Breast epithelium (tissue), 4 donors: ENCODE measurements around the gene AP5Z1. TPM values are rescaled to one million over a fixed set of nuclear protein-coding genes. Genes with fewer than 3 reads are reported as not detected.

ENCODE experiments used
- DNase-seq, 2 donors: peaks; one replicate each; pipeline ENCODE4 v3.0.0-alpha.2; 2019; ENCODE audit warnings: low spot score in 2 of 2
- H3K27ac ChIP-seq, 2 donors: fragments of 200-600 bp; sonication (generic) in 1 of 2; one replicate each; pipeline ENCODE4 v1.5.1; 2016 to 2019; ENCODE audit warnings: mild to moderate bottlenecking in 1 of 2
- H3K27me3 ChIP-seq, 2 donors: fragments of 200-600 bp; sonication (generic) in 1 of 2; one replicate each; pipeline versions ENCODE4 v1.5.1 to v1.6.0; 2017 to 2019; ENCODE audit warnings: control low read depth in 1 of 2, mild to moderate bottlenecking in 1 of 2
- H3K36me3 ChIP-seq: fragments of 200-600 bp; one replicate; pipeline ENCODE4 v1.5.1; 2019
- H3K4me1 ChIP-seq, 2 donors: fragments of 200-600 bp; sonication (generic); one replicate each; pipeline ENCODE4 v1.5.1; 2016 to 2019; ENCODE audit warnings: control low read depth in 1 of 2
- H3K4me3 ChIP-seq, 3 donors: fragments of 200-600 bp; sonication (generic); 1 replicate in 2 of 3; 2 replicates in 1 of 3; pipeline ENCODE4 v1.5.1; 2016 to 2019; ENCODE audit warnings: mild to moderate bottlenecking in 3 of 3, moderate library complexity in 2 of 3
- H3K9me3 ChIP-seq, 2 donors: fragments of 200-600 bp; sonication (generic) in 1 of 2; one replicate each; pipeline ENCODE4 v1.5.1; 2016 to 2019; ENCODE audit warnings: control low read depth in 1 of 2
- POLR2A ChIP-seq: fragments of 450-650 bp; IDR thresholded peaks from one replicate; pipeline ENCODE4 v1.6.1; 2016; ENCODE audit warnings: antibody characterized with exemption, mild to moderate bottlenecking, moderate library complexity
- POLR2AphosphoS5 ChIP-seq, 3 donors: sonication (generic); formaldehyde crosslinking; IDR thresholded peaks; one replicate each; pipeline ENCODE4 v1.6.1; 2017; ENCODE audit warnings: antibody characterized with exemption in 3 of 3
- intact Hi-C: fragments of 100-400 bp; cut with DNase I; formaldehyde crosslinking; loops from one replicate; pipeline ENCODE4 v1.15.1; 2023; ENCODE audit warnings: low total_unique reads
- total RNA-seq, 3 donors: library from RNA; depleted of rRNA; stranded (reverse); fragments of >200 nt; gene quantifications; one replicate each; pipeline ENCODE4 v1.1.0, GENCODE V29; 2016
- TF ChIP-seq, protein P1 (sequence below), 3 donors: fragments of 450-650 bp; IDR thresholded peaks; one replicate each; pipeline ENCODE4 v1.5.1; 2016 to 2017; ENCODE audit warnings: antibody characterized with exemption in 3 of 3, mild to moderate bottlenecking in 3 of 3, moderate library complexity in 3 of 3

AP5Z1 gene
- total RNA-seq, 3 donors from 2014 or later: 20.0 to 25.9 (median 23.3) TPM

DNA sequence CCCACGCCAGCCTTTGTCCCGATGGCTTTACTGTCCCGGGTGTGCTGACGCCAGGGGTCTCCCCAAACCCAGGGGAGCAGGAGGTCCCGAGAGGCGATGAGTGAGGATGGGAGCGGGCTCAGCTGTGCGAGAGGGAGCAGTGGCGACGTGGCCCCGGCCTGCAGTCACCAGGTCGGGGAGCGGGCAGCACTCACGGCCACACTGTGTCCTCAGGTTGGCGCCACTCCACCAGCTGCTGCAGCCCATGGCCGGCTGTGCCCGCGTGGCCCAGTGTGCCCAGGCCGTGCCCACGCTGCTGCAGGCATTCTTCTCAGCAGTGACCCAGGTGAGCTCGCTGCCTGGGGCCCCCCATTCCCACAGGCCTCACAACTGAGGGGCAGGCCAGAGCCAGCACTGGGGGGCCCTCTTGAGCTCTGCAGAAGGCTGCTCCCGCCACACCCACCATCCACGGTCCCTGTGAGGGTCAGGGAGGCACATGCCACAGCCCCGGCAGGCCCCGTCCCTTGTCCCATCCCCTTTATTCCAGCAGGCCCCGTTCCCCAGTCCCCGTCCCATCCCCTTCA is 13.3 kb downstream of the AP5Z1 start:
- TF ChIP-seq, protein P1, sequence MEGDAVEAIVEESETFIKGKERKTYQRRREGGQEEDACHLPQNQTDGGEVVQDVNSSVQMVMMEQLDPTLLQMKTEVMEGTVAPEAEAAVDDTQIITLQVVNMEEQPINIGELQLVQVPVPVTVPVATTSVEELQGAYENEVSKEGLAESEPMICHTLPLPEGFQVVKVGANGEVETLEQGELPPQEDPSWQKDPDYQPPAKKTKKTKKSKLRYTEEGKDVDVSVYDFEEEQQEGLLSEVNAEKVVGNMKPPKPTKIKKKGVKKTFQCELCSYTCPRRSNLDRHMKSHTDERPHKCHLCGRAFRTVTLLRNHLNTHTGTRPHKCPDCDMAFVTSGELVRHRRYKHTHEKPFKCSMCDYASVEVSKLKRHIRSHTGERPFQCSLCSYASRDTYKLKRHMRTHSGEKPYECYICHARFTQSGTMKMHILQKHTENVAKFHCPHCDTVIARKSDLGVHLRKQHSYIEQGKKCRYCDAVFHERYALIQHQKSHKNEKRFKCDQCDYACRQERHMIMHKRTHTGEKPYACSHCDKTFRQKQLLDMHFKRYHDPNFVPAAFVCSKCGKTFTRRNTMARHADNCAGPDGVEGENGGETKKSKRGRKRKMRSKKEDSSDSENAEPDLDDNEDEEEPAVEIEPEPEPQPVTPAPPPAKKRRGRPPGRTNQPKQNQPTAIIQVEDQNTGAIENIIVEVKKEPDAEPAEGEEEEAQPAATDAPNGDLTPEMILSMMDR (IDR thresholded peaks at IDR 0.05): no peak
- TF ChIP-seq POLR2AphosphoS5 (IDR thresholded peaks at IDR 0.05) (no peak), POLR2A (no peak)
- Histone ChIP-seq H3K4me1 (no peaks in the 10 kb centered on the region), H3K27me3 (no peaks in the 10 kb centered on the region), H3K27ac (no peak overlapping the region), H3K4me3 (no peak overlapping the region), H3K9me3 (no peaks in the 10 kb centered on the region), H3K36me3 (peaks cover 17% of the 10 kb centered on the region)
- intact Hi-C loops: no loop called here
- no peak for DNase-seq

DNA sequence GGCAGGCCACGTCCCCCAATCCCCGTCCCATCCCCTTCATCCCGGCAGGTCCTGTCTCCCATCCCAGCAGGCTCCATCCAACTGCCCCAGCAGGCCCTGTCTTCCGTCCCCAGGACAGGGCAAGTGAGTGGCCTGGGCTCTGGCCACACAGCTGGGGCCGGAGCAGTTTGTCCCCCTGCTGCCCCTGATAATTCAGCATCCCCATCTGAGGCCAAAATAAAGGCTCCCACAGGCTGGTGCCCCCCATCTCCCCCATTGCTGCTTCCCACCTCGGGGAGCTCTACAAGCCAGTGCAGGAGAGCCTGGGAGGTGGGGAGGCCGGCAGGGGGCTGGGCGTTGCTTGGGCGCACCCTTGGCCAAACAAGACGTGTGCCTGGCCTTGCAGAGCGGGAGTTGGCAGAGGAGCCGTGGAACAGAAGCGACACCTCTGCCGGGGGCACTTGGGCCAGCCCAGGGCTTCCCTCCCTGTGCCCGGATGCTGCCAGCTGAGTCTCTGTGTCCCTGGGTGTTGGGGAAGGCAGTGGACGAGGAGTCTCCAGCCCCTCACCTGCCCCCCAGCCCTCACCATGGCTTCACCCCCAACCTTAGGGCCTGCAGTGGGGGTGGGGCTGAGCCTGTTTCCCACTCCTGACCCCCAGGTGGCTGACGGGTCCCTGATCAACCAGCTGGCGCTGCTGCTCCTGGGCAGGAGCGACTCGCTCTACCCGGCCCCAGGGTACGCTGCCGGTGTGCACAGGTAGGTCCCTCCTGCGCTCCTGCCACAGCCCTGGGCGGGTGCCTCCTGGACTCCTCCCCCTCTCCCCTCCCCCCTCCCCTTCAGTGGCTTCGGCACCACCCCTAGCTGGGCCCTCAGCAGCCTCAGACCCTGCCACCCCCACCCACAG is 14.0 kb downstream of the AP5Z1 start:
- intact Hi-C loops: no loop called here
- TF ChIP-seq POLR2AphosphoS5 (IDR thresholded peaks at IDR 0.05) (no peak), POLR2A (no peak)
- TF ChIP-seq, protein P1 (IDR thresholded peaks at IDR 0.05): no peak

DNA sequence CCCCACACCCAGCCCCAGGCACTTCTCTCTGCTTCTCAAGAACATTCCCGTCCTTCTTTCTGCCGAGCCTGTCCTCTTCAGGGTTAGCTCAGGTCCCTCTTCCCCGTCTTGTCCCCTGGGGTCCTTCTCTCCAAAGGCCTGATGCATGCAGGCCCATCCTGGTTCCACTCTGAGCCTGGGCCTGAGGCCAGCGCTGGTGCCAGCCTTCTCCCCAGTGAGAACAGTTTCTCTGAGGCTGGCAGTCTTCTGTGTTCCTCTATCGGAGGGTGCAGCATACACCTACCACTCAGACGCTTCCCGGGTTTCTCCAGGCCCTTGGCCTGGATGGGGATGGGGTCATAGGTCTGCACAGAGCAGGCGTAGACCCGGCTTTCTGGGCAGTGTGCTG is 14.6 kb downstream of the AP5Z1 start:
- TF ChIP-seq POLR2AphosphoS5 (IDR thresholded peaks at IDR 0.05) (no peak), POLR2A (no peak)
- TF ChIP-seq, protein P1 (IDR thresholded peaks at IDR 0.05): no peak
- peaks cover 17% of the 10 kb centered on the region for H3K36me3 ChIP-seq

More for the DNA sequence above, 14.0 kb downstream of the AP5Z1 start:
- no peak overlapping the region for H3K27ac ChIP-seq
- H3K4me1 ChIP-seq: no peaks in the 10 kb centered on the region
- H3K36me3 ChIP-seq: peaks cover 17% of the 10 kb centered on the region
- H3K9me3 ChIP-seq: no peaks in the 10 kb centered on the region
- no peak for DNase-seq
- no peak overlapping the region for H3K4me3 ChIP-seq
- H3K27me3 ChIP-seq: no peaks in the 10 kb centered on the region

DNA sequence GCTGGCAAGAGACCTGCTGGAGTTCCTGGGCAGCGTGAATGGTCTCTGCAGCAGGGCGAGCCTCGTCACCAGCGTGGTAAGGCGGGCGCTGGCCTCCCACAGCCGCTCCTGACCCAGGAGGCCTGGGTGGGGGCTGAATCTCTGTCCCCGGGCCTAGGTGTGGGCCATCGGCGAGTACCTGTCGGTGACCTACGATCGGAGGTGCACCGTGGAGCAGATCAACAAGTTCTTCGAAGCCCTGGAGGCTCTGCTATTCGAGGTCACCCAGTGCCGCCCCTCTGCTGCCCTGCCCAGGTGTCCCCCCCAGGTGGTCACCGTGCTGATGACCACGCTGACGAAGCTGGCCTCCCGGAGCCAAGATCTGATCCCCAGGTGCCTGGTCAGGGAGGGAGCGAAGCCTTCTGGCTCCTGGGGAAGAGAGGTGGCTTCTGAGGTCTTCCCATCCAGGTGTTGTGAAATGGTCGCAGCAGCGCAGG is 15.1 kb downstream of the AP5Z1 start:
- intact Hi-C loops: no loop called here
- Histone ChIP-seq H3K4me1 (no peaks in the 10 kb centered on the region), H3K27me3 (no peaks in the 10 kb centered on the region), H3K9me3 (no peaks in the 10 kb centered on the region), H3K36me3 (peaks cover 17% of the 10 kb centered on the region), H3K27ac (no peak overlapping the region), H3K4me3 (no peak overlapping the region)
- TF ChIP-seq POLR2AphosphoS5 (IDR thresholded peaks at IDR 0.05) (no peak), POLR2A (no peak)
- TF ChIP-seq, protein P1 (IDR thresholded peaks at IDR 0.05): no peak
- no peak for DNase-seq

More for the DNA sequence above, 14.6 kb downstream of the AP5Z1 start:
- no peaks in the 10 kb centered on the region for H3K27me3 ChIP-seq
- H3K9me3 ChIP-seq: no peaks in the 10 kb centered on the region
- intact Hi-C loops: no loop called here
- H3K4me1 ChIP-seq: no peaks in the 10 kb centered on the region
- H3K4me3 ChIP-seq: no peak overlapping the region
- H3K27ac ChIP-seq: no peak overlapping the region
- DNase-seq: no peak
